Loucy (cell line): Measurements from ENCODE around the gene KIAA0753.

Experiments
- H2AFZ ChIP-seq: fragments of 200-600 bp; sonication (generic); 2 replicates; pipeline ENCODE4 v1.6.0; 2016; ENCODE audit warnings: antibody characterized with exemption, mild to moderate bottlenecking, low read length, moderate library complexity
- H3F3A ChIP-seq: fragments of 200-600 bp; 2 replicates; pipeline ENCODE4 v1.6.0; 2016; ENCODE audit warnings: antibody characterized with exemption, low read depth, mild to moderate bottlenecking
- H3K27me3 ChIP-seq: fragments of 200-600 bp; sonication (generic); 2 replicates; pipeline ENCODE4 v1.6.1; 2014; ENCODE audit warnings: low read length, mild to moderate bottlenecking; ENCODE audit not compliant: insufficient read depth, poor library complexity, severe bottlenecking
- H3K36me3 ChIP-seq: fragments of 200-600 bp; sonication (generic); 2 replicates; pipeline ENCODE4 v1.6.1; 2016; ENCODE audit warnings: low read length; ENCODE audit not compliant: insufficient read depth
- H3K4me1 ChIP-seq: fragments of 200-600 bp; sonication (generic); 2 replicates; pipeline ENCODE4 v1.5.1; 2014; ENCODE audit warnings: low read length, mild to moderate bottlenecking; ENCODE audit not compliant: insufficient read depth, poor library complexity, severe bottlenecking
- H3K4me2 ChIP-seq: fragments of 200-600 bp; sonication (generic); 2 replicates; pipeline ENCODE4 v1.6.0; 2014; ENCODE audit warnings: antibody characterized with exemption, low read length, low read depth, mild to moderate bottlenecking; ENCODE audit not compliant: poor library complexity, severe bottlenecking
- H3K4me3 ChIP-seq: fragments of 200-600 bp; sonication (generic); 2 replicates; pipeline ENCODE4 v1.5.1; 2014; ENCODE audit warnings: low read length, mild to moderate bottlenecking, mixed read lengths; ENCODE audit not compliant: poor library complexity, severe bottlenecking
- H3K79me2 ChIP-seq: fragments of 200-600 bp; sonication (generic); 2 replicates; pipeline ENCODE4 v1.6.1; 2014; ENCODE audit warnings: low read length; ENCODE audit not compliant: insufficient read depth
- H3K9ac ChIP-seq: fragments of 200-600 bp; sonication (generic); 2 replicates; pipeline ENCODE4 v1.6.0; 2014; ENCODE audit warnings: mild to moderate bottlenecking, low read depth, low read length, moderate library complexity; ENCODE audit not compliant: poor library complexity, severe bottlenecking
- H3K9me2 ChIP-seq: fragments of 200-600 bp; sonication (generic); replicated peaks from 2 replicates; pipeline ENCODE4 v1.6.1; 2016; ENCODE audit warnings: low read depth, low read length, mixed read lengths
- H3K9me3 ChIP-seq: fragments of 200-600 bp; sonication (generic); 2 replicates; pipeline ENCODE4 v1.6.1; 2014; ENCODE audit warnings: mild to moderate bottlenecking, antibody characterized with exemption, low read length, low read depth; ENCODE audit not compliant: insufficient read depth
- H4K20me1 ChIP-seq: fragments of 200-600 bp; sonication (generic); 2 replicates; pipeline ENCODE4 v1.6.0; 2014; ENCODE audit warnings: antibody characterized with exemption, low read length, mild to moderate bottlenecking; ENCODE audit not compliant: insufficient read depth, poor library complexity, severe bottlenecking
- EZH2phosphoT487 ChIP-seq: fragments of 200-600 bp; IDR thresholded peaks from 2 replicates; pipeline ENCODE4 v1.6.1; 2018; ENCODE audit warnings: antibody characterized with exemption, mild to moderate bottlenecking, moderate library complexity, borderline replicate concordance
- TF ChIP-seq, protein P1 (sequence below): fragments of 200-600 bp; sonication (generic); conservative IDR thresholded peaks from 2 replicates; pipeline ENCODE4 v1.5.1; 2014; ENCODE audit warnings: mild to moderate bottlenecking, antibody characterized with exemption, low read length

The KIAA0753 gene

DNA sequence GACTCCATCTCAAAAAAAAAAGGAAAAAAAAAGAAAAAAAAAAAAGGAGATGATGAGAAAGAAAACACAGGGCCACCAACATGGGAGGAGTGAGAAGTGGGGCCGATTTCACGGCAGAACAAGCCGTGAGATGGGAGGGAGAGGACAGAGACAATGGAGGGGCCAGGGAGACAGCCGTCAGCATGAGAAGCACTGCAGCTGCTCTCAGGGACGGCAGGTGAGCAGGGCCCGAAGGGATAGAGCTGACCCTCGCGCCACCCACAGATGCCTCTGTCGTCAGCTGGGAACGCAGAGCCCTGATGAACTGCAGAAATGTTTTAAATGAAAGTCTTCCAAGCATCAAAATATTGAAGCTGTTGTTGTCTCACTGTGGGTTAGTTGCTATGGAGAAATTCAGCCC, 104.5 kb downstream of the KIAA0753 start:
- Histone ChIP-seq H3K9me3 (peaks cover 6% of the 10 kb centered on the region; the same call in 1 of the 2 replicates), H3K4me1 (no peaks in the 10 kb centered on the region), H3K9me2 (no peaks in the 10 kb centered on the region), H3K9ac (no peak overlapping the region), H3K79me2 (no peaks in the 10 kb centered on the region), H3K27me3 (no peaks in the 10 kb centered on the region), H3K36me3 (no peaks in the 10 kb centered on the region), H3F3A (no peaks in the 10 kb centered on the region), H4K20me1 (no peaks in the 10 kb centered on the region), H3K4me3 (no peak overlapping the region), H3K4me2 (no peak overlapping the region), H2AFZ (no peak overlapping the region)
- TF ChIP-seq EZH2phosphoT487 = no peak
- TF ChIP-seq, protein P1, sequence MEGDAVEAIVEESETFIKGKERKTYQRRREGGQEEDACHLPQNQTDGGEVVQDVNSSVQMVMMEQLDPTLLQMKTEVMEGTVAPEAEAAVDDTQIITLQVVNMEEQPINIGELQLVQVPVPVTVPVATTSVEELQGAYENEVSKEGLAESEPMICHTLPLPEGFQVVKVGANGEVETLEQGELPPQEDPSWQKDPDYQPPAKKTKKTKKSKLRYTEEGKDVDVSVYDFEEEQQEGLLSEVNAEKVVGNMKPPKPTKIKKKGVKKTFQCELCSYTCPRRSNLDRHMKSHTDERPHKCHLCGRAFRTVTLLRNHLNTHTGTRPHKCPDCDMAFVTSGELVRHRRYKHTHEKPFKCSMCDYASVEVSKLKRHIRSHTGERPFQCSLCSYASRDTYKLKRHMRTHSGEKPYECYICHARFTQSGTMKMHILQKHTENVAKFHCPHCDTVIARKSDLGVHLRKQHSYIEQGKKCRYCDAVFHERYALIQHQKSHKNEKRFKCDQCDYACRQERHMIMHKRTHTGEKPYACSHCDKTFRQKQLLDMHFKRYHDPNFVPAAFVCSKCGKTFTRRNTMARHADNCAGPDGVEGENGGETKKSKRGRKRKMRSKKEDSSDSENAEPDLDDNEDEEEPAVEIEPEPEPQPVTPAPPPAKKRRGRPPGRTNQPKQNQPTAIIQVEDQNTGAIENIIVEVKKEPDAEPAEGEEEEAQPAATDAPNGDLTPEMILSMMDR = no peak

DNA sequence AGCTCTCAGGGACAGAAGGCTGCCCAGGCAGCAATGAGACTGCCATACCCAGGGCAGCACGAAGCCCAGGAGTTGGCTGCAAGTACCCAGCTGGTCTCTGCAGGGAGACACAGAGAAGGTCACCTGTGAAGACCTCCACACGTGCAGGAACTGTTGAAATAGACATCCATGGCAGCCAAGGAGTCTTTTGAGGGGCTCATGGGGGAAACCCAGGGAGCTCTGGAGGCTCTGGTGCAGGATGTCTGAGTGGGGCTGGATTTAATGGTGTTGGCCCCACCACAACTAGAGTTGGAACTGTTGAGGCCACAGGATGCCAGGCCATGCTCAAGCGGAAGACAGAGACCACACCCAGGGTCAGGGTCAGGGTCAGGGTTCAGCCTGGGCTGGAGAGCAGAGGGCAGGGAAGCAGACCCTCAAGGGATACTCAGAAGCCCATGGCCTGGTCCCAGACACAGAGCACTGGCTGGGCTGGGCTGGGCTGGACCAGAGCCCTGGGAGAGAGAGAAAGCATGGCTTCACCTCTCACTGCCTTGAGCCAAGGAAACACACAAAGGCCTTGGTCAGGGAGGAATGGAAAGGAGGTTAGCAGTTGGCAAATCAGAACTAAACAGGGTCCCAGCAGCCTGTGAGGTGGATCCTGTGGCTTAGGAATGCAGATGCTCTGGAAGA, 105.5 kb downstream of the KIAA0753 start:
- Histone ChIP-seq H3K9me3 (peaks cover 6% of the 10 kb centered on the region; the same call in 1 of the 2 replicates), H3K27me3 (no peaks in the 10 kb centered on the region), H3K4me1 (no peaks in the 10 kb centered on the region), H3K4me2 (no peak overlapping the region), H2AFZ (no peak overlapping the region), H3F3A (no peaks in the 10 kb centered on the region), H4K20me1 (no peaks in the 10 kb centered on the region), H3K36me3 (no peaks in the 10 kb centered on the region), H3K9ac (no peak overlapping the region), H3K4me3 (no peak overlapping the region), H3K9me2 (no peaks in the 10 kb centered on the region), H3K79me2 (no peaks in the 10 kb centered on the region)
- no peak for TF ChIP-seq EZH2phosphoT487

DNA sequence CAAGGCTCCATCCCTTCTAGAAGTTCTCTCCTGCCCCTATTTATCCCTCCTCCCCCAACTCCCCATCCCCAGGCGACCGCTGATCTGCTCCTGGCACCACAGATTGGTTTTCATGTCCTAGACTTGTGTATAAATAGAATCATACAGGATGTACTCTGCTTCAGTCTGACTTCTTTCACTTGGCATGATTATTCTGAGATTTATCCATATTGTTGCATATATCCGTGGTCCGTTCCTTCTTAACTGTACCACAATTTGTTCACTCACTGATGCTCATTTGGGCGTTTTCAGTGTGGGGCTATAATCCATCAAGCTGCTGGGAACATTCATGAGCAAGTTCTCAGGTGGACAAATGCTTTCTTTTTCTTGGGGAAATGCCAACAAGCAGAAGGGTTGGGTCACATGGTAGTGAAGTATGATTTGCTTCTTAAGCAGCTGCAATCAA, 108.0 kb downstream of the KIAA0753 start:
- Histone ChIP-seq H3K9ac (no peak overlapping the region), H3K79me2 (no peaks in the 10 kb centered on the region), H3K9me3 (no peaks in the 10 kb centered on the region), H3K4me2 (no peak overlapping the region), H2AFZ (no peak overlapping the region), H3K4me3 (no peak overlapping the region), H3K27me3 (no peaks in the 10 kb centered on the region), H3F3A (no peaks in the 10 kb centered on the region), H3K9me2 (no peaks in the 10 kb centered on the region), H3K36me3 (no peaks in the 10 kb centered on the region), H3K4me1 (no peaks in the 10 kb centered on the region), H4K20me1 (no peaks in the 10 kb centered on the region)
- TF ChIP-seq EZH2phosphoT487 = no peak
- TF ChIP-seq, protein P1 = no peak

DNA sequence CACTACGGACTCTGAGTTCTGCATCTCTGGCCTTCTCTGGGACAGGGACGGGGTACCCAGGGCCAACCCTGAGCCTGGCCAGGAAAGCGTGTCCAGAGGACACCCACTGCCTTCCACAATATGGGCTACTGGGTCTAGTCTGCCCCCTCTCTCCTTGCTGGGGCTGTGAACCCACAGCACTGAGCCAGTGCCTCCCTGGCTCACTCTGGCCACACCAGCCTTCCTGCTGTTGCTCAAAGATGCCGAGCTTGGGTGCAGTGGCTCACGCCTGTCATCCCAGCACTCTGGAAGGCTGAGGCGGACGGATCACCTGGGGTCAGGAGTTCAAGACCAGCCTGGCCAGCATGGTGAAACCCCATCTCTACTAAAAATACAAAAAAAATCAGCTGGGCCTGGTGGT, 108.9 kb downstream of the KIAA0753 start:
- H3K79me2 ChIP-seq = no peaks in the 10 kb centered on the region
- TF ChIP-seq, protein P1 = no peak
- no peaks in the 10 kb centered on the region for H3K9me2 ChIP-seq
- no peaks in the 10 kb centered on the region for H3K4me1 ChIP-seq
- no peaks in the 10 kb centered on the region for H3K9me3 ChIP-seq
- H3F3A ChIP-seq = no peaks in the 10 kb centered on the region
- H4K20me1 ChIP-seq = no peaks in the 10 kb centered on the region
- no peak overlapping the region for H3K9ac ChIP-seq
- no peak overlapping the region for H3K4me3 ChIP-seq
- no peak overlapping the region for H3K4me2 ChIP-seq
- no peaks in the 10 kb centered on the region for H3K27me3 ChIP-seq
- H2AFZ ChIP-seq = no peak overlapping the region
- no peaks in the 10 kb centered on the region for H3K36me3 ChIP-seq
